NCI-H146 (cell line): ENCODE results near the gene KCNJ5.

Source experiments
- DNase-seq: peaks from one replicate; lab custom pipeline; 2025; lab: John Stamatoyannopoulos, UW

Gene KCNJ5

DNA sequence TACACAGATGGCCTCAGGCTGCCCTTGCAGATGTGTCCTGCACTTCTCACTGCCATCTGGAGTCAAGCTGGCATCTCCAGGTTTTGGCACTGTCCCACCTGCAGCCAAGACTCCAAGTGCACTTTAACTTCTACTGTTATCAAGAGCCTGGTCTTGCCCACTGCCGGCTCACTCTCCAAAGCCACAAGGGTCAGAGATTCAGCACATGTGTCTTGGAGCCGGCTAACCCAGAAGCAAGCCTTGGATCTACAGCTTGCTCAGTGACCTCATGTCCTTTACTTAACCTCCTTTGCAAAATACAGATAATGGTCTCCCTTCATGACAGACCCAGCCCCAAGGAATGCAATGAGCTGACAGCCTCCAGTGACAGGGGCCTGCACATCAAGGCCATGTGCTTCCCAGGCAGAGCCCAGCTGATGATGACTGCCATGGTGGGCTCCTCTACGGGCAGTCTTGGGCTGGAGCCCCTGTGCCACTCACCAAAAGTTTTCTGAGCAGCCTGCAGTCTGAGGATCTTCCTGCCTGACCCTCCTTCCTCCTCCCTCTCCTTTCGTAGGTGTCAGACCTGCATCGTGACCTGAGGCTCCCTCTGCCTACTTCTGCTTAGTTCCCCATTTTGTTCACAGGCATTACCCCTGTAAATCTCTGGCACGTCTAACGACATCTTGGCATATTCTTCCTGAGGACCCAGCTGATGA is 42.5 kb downstream of the KCNJ5 start:
- DNase-seq: no peak

DNA sequence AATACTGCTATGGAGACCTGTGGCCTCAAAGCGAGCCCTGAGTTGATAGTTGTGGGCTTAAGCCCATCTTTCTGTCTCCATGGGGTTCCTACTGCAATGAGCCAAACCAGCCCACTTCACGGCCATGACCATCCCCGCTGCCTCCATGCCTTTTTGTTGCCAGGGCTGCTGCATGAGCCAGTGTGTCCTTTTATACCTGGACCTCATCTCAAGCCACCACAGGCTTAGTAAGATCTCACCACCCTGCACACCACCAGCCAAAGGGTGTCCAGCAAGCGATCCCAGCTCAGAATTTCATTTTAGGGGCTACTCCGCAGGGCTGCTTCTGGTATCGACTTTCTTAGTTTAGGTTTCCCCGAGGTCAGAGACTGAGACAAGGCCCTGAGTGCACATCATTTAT is 43.2 kb downstream of the KCNJ5 start:
- DNase-seq: no peak

DNA sequence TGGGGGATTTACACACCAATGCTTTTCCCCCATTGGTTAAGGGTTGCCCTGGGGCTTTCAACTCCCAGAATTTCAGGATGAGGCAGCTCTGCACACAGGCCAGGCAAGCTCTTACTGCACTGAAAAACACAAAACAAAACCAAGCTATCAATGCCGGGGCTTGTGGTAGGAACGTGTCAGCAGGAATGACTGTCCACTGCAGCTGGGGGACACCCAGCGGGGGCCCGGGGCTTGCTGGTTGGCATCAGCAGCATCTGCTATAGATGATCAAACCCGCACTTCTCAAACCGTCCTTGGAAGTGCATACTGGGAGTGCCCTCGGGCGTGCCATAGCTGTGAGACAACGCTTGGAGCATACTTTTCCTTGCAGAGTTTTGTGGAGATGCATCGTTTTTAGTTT is 43.8 kb downstream of the KCNJ5 start:
- no peak for DNase-seq

DNA sequence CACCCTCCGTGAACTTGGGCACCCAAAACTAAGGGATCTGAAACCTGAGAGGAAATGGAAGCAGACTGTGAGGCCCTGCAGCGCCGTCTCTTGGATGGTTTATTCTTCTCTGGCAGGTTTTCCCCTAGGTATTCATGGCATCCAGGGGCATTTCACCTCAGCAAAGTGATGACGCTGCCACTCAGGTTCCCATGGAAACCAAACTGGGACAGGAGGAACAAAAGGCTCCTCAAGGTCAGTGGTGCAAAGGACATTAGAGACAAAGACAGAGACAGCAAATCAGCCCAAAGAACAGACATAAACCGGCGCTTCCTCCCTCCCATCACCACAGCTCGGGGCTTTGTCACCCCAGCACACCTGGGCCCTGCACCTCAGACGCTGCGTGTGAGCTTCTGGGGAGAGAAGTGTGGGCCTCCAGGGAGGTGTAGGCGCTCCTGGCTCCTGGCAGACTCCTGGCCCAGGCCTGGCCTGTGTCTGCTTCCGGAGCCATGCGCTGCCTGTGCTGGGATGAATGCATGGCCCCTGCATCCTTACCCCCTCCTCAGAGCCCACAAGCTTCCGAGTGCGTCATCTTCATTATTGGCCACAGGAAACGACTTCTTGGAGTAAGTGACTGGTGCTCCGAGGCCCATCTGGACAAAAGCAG is 45.6 kb downstream of the KCNJ5 start:
- DNase-seq: peak; percentile 58

DNA sequence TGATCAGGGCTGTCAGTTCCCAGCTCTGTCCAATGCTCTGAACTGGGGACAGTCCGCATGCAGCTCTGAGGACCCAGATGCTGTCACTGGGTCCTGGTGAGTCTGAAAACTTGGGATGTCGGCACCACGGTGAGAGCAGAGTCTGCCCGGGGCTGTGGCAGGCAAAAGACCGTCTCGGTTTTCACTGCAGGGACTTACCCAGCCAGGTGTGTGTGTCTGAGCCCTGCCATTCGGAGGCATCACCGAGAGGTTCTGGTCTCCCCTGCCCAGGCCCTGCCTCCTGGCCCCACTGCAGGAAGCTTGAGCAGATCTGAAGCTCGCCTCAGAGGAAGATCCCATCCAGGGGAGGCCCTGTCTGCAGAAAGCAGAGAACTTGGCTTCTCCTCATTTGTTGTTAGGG is 46.3 kb downstream of the KCNJ5 start:
- no peak for DNase-seq

DNA sequence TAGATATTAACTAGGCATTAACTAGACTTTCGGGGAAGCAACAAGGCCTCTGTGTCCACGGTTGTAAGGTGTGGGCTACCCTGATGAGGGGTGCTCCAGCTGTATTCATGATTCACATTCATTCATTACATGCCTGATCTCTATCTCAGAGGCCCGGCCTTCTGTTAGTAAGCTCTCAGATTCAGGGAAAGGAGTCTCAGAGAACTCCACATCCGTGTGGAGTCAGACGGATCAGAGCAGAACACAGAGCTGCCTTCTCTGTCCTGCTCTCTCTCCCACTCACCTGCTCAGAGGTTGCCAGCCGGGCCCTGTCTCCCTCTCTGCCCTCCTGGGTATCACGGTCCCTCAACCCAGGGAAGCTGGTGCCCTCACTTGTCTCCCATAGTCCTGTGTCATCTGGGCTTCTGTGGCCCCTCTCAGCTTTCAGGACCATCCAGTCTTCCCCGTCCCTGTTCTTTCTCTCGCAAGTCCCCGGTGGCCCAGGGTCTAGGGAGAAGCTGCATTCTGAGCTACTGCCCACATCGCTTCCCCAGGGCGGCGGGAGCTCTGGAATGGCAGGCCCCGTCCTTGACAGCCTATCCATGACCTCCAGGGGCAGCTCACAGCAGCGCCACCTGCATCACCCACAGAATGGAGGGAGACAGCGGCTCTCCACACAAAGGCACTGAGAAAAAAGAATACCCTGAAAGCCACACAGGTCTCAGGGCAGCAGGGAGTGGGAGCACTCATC is 47.2 kb downstream of the KCNJ5 start:
- no peak for DNase-seq

DNA sequence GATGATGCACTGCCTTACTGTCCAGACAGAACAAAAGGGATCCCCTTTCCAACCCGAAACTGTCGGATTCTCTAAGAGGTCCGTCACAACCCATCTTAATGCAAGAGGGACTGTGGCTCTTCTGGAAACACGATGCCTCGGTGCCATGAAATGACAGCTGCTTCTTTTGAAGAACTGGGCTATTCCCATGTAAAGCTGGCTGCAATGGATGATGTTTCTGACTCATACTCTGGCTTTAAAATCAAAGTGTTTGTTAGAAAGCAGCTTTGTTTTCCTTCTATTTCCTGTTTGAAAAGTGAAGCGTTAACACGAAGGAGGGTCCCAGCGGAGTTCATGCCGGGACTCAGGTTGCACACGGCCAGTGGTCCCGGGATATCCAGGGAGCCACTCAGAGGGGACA is 48.4 kb downstream of the KCNJ5 start:
- no peak for DNase-seq

DNA sequence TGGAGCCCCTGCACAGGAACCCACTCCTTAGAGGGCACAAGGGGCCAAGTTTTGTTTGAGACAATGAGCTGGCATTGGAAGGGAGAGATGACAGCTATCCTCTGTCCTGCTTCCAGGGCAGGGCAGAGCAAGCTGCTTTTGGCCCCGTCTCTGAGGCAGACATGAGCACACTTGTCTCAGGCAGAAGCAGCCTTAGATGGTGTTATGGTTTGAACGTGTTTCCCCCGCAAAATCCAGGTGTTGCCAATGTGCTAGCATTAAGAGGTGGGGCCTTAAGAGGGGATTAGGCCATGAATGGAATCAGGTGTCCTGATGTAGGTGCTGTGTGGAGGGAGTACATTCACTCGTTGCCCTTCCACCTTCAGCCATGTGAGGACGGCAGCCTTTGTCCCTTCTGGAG is 49.0 kb downstream of the KCNJ5 start:
- no peak for DNase-seq

DNA sequence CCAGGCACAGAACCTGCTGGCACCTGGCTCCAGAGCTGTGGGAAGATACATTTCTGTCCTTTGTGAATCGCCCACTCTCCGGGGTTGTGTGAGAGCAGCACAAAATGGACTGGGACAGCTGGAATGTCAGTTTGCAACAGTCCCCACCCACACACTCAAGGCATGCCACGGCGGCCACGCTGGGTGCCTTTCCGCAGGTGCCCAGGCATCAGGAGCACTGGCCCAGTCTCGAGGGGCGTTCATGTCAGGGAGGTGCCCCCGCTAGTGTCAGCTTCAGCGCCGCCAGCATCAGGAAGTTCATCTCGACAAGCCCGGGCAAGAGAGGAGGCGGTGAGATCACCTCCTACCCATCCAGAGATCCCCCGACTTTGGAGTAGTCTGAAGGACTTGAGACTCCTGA is 49.4 kb downstream of the KCNJ5 start:
- no peak for DNase-seq

DNA sequence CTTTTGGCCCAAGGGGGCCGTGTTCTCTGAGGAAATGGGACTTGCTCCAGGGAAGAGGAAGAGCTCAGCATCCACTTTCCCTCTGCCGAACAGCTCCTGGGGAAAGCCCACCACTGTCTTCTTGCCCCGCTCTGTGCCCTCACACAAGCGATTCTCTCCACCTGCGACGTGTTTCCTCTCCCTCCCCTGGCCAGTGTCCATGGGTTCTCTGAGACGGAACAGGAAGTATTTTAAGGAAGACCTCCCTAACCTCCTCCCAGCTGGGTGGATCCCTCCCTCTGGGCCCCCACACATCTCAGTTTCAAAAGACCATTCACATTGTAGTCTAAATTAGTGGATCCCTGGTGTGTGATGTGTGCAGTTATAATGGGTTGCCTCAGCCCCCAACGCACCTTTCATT is 50.0 kb downstream of the KCNJ5 start:
- DNase-seq: no peak

DNA sequence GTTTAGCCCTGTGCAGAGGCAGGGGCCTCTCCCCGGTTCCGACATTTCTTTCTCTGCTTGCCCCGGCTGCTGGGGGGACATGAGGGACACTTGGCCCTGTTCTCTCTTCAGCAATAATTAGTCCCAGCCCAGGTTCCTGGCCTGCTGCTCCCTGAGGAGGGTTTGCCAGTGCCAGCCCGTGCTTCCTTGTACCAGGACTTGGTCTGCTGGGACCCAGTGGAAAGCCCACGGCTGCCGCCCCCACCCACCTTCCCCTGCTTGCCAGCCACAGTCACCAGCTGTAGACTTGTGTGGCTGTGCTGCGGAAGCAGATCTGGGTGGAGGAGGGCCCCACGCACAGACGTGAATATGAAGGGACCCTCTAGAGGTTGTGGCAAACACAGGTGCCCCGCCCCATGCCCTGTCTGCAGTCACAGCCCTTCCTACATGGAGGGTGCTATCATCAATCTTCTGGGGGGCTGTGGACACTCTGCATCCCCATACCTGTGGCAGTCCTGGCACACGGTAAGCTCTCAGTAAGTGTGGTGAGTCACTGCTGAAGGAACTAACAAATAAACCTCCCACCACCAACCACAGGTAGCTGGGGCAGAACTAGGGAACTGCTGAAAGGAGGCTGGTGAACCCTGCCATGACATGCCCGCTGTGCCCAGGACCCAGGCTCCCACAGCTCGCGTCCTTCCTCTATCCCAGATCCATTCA is 50.6 kb downstream of the KCNJ5 start:
- no peak for DNase-seq

DNA sequence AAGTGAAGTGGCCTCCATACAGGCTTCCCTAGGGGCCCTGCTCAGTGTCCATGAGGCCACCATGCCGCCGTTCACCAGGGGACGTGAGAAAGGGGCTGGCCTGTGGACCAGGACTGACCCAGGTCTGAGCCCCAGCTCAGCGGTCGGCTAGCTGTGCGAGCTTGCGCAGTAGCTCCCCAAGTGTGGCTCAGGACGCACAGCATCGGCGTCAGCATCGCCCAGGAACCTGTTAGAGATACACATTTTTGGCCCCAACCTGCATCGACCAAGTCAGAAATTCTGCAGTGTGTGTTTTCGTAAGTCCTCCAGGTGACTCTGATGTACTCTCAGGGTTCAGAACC is 51.1 kb downstream of the KCNJ5 start:
- no peak for DNase-seq

DNA sequence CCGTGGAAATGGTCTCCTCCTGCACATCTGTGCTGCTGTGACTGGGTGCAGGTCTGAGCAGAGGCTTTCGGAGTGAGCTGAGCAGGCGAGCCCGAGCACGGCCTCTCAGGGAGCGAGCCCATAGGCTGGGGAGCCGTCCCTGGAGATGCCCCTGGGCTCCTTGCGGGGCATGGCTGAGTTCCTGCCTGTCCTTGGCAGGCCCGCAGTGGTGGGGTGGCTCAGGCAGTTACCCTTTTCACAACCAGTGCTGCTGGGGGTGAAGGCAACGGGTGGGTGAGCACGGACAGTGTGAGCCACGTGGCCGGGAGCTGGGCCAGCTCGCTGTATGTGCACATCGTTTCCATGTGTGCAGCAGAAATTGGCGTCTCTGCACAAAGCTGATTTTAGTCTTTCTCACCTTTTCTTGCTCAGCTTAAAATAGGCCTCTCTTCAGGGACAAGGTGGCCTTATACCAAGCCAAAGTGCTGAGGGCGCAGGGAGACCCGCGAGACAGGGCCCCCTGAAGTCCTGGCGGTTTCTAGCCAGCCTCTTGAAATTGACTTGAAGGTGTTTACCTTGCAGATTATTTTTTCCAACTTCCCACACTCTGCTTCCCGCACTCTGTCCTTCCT is 51.8 kb downstream of the KCNJ5 start, which contains the start of gene TP53AIP1:
Gene TP53AIP1, minus strand, starts transcription at position 55 of the 611 bp plus-strand sequence. CDS start 5,053 bp downstream, outside the sequence.
- no peak for DNase-seq

DNA sequence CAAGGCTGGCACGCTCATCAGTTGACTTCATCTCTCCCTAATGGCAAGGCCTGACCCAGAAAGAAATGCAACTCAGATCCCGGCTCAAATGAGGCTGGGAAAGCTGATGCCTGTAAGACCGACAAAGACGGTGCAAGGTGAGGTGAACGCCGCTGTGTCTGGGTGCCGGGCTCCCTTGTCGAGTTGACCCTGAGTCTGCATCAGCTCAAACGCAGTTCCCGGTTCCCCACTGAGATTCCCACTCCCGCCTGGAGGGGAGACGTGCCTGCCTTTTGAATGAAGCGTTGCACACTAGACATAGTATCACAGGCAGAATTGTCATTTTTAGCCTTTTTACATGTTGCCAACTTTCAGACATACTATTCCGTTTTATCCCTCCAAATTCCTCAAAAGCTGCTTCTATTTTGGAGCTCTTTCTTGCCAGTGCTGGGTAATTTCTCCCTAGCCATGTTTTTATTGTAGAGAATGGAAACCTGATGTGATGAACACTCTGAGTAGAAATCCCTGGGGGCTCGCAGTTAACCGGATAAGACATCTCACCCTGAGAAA is 52.3 kb downstream of the KCNJ5 start:
- DNase-seq: no peak

DNA sequence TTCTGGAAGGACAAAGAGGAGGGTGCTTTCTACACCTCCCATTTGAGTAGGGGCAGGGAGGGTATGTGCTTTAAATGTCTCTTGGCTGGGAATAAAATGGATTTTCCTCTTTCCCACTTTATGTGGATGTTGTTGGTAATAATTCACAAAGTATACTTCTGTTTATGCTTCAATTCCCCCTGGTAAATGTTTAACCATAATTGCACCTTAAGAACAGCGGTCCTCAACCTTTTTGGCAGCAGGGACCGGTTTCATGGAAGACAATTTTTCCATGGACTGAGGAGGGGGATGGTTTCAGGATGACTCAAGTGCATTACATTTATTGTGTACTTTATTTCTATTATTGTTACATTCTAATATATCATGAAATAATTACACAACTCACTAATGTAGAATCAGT is 55.5 kb downstream of the KCNJ5 start:
- no peak for DNase-seq

DNA sequence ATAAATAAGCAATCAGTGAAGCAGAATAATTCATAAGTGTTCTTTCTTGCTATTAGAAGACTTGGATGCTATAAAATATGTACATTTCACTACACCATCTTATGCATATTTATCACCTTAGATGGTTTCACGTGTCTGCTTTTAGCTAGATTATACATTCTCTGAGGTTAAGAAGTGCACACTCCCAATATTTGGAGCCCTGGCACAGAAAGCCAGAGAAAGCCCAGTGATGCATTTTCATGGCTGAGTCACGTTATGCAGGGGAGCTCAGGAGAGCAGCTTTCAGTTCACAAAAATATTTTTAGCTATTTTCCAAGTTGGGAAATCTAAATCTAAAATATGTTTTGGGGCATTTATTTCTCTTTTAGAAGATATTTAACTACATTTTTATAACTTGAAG is 56.6 kb downstream of the KCNJ5 start:
- DNase-seq: no peak

DNA sequence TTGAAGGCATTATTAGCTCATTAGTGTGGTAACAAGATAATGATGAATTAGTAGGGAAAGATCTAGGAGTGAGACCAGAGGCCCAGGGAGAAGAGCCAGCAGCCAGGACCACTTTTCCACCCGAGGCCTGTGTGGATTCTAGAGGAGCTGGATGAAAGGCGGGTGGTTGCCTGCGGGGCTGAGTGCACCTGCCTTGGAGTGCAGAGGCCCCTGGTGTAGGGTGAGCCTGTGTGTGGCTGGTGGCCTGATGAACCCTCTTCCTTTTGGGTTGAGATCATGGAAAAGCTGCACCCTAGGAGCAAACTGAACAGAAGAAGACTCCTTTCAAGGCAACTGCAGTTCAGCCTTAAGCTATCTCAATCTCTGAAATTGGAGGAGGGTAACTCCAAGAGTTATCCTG is 57.4 kb downstream of the KCNJ5 start:
- DNase-seq: peak; percentile 56

DNA sequence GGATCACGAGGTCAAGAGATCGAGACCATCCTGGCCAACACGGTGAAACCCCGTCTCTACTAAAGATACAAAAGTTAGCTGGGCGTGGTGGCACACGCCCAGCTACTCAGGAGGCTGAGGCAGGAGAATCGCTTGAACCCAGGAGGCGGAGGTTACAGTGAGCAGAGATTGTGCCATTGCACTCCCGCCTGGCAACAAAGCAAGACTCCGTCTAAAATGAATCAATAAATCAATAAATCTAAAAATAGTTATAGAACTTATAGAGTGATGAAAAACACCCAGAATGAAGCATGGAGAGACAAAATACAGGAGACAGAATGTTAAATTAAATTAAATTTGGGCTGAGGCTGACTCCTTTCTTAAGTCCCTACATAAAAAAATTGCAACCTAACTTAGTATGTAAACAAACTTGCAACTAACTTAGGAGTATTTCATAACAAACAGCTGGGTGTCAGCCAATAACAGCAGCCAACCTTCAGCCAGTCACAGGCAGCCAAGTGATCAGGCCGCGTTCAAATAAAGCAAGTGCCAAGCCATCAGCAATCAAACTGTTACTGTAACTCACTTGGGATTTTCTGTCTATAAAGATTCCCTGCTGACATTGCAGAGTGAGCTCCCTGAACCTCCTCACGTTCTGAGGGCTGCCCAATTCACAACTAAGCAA is 58.8 kb downstream of the KCNJ5 start:
- no peak for DNase-seq

DNA sequence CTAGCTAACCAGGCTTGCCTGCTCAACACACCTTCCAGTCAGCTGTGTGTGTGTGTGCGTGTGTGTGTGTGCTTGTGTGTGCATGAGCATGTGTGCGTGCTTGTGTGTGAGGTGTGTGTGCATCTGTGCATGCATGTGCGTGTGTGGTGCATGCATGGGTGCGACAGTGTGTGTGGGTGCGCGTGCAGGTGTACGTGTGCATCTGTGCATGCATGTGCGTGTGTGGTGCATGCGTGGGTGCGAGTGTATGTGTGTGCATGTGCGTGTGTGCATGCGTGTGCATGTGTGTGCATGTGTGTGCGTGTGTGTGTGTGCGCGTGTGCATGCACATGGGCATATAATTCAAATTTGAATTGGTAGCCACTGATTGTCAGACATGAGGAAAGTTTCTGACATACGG is 62.0 kb downstream of the KCNJ5 start:
- DNase-seq: no peak

DNA sequence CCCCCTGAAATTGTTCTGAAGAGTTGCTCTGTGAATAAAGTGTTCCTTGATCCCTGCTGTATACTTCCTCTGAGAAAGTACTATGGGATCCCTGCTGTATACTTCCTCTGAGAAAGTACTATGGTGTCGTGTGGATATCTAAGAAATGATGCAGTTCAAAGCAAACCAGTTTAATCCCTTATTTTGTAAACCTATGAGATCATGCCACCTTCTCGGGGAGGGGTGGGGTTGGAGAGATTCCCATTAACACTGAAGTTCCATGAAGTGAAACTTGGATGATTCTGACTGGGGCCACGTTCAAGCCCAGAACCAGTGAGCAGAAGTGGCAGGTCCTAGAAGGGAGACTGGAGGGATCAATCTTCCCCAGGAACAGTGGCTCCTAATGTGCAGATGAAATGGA is 64.5 kb downstream of the KCNJ5 start:
- no peak for DNase-seq

DNA sequence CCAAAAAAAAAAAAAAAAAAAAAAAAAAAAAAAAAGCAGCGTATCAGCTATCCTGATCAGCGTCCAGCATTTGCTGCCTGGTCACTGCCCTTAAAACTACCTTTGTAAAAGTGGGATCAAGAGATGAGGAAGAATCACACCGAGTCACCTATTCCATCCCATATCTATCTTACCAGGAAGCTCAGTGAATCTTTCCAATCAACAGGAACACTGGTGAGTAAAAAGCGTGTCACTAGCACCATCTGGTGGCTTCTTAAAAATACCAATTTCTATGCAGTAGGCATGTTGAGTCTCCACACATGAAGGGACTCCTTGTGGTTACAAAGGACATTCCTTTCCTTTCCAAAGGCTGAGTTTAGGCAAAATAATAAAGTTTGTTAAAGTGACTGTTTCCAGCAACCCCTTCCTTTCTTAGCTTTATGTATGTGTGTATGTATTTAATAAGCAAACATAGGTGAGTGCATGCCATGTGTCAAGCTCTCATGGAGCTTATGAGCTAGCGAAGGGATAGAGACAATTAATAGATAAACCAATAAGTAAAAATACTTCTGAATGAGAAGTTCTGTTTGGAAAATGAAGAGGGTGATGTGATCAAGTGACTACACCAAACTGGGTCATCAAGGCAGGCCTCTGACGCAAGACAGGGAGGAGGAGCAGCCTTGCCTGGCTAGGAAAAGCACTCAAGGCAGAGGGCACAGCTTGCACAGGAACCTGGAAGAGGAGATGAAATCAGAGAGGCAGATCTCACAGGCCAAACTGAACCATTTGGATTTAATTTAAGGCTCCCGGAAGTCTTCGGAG is 65.4 kb downstream of the KCNJ5 start:
- DNase-seq: peak; percentile 69
